HEK293 (cell line): ENCODE measurements around the gene FOXN1.
A peak's percentile ranks its signal among the peaks of the same experiment; 100 is the strongest.
"Not testable (repeated sequence)": the region's sequence is repeated elsewhere in the genome, so short reads cannot be mapped to it uniquely, and the experiment has no call there.

Experiments
- CTCF ChIA-PET: fragments of 350-600 bp; formaldehyde crosslinking; extraction: SDS; loops from one replicate; lab custom pipeline; 2021; ENCODE audit warnings: antibody characterized with exemption; lab: Yijun Ruan, JAX
- POLR2A ChIA-PET: fragments of 300-600 bp; formaldehyde crosslinking; extraction: SDS; loops from one replicate; lab custom pipeline; 2020; ENCODE audit warnings: antibody characterized with exemption, inconsistent platforms; lab: Yijun Ruan, JAX
- H3K27ac ChIP-seq: fragments of 200-500 bp; sonication (Bioruptor generic); 2 replicates; pipeline ENCODE4 v1.5.1; 2014; ENCODE audit warnings: low read depth, low read length, control low read depth, inconsistent platforms; ENCODE audit errors: extremely low read depth
- H3K36me3 ChIP-seq, 2 experiments: fragments of 200-500 bp in 1 of 2; sonication (Bioruptor generic) in 1 of 2; 1 replicate in 1 of 2; 2 replicates in 1 of 2; pipeline ENCODE4 v1.5.1; 2014 to 2017; ENCODE audit warnings: inconsistent platforms in 2 of 2, low read length in 2 of 2; ENCODE audit not compliant: control insufficient read depth in 2 of 2, insufficient read depth in 1 of 2
- H3K4me1 ChIP-seq: fragments of 200-500 bp; sonication (Bioruptor generic); 2 replicates; pipeline ENCODE4 v1.5.1; 2014; ENCODE audit warnings: mild to moderate bottlenecking, low read length, inconsistent platforms; ENCODE audit not compliant: control insufficient read depth, insufficient read depth
- H3K4me3 ChIP-seq: 2 replicates; pipeline ENCODE4 v1.5.1; 2011; ENCODE audit warnings: low read depth, mild to moderate bottlenecking, control low read depth, low read length, moderate library complexity
- H3K9me3 ChIP-seq: fragments of 200-500 bp; sonication (Bioruptor generic); 2 replicates; pipeline ENCODE4 v1.5.1; 2014; ENCODE audit warnings: low read depth, low read length, inconsistent platforms; ENCODE audit not compliant: control insufficient read depth, insufficient read depth
- GLI4 ChIP-seq: fragments of 450-650 bp; formaldehyde crosslinking; IDR thresholded peaks from 2 replicates; pipeline ENCODE4 v1.5.1; 2016; ENCODE audit warnings: missing biosample characterization, missing genetic modification characterization
- GLIS1 ChIP-seq: fragments of 450-650 bp; formaldehyde crosslinking; IDR thresholded peaks from 2 replicates; pipeline ENCODE4 v1.5.1; 2016; ENCODE audit warnings: missing biosample characterization, missing genetic modification characterization
- GLIS2 ChIP-seq: fragments of 450-650 bp; formaldehyde crosslinking; IDR thresholded peaks from 2 replicates; pipeline ENCODE4 v1.5.1; 2016; ENCODE audit warnings: missing biosample characterization, missing genetic modification characterization
- KLF1 ChIP-seq: fragments of 450-650 bp; formaldehyde crosslinking; IDR thresholded peaks from 2 replicates; pipeline ENCODE4 v1.5.1; 2016; ENCODE audit warnings: missing biosample characterization, missing genetic modification characterization
- KLF10 ChIP-seq: fragments of 450-650 bp; IDR thresholded peaks from 2 replicates; pipeline ENCODE4 v1.5.1; 2018; ENCODE audit warnings: missing biosample characterization, mild to moderate bottlenecking, missing genetic modification characterization
- KLF8 ChIP-seq: fragments of 450-650 bp; formaldehyde crosslinking; IDR thresholded peaks from 2 replicates; pipeline ENCODE4 v1.5.1; 2016; ENCODE audit warnings: missing biosample characterization, missing genetic modification characterization
- KLF9 ChIP-seq: fragments of 450-650 bp; formaldehyde crosslinking; IDR thresholded peaks from 2 replicates; pipeline ENCODE4 v1.5.1; 2016; ENCODE audit warnings: missing biosample characterization, missing genetic modification characterization, low read depth
- OSR2 ChIP-seq: fragments of 450-650 bp; formaldehyde crosslinking; IDR thresholded peaks from 2 replicates; pipeline ENCODE4 v1.5.1; 2016; ENCODE audit warnings: missing biosample characterization, missing genetic modification characterization
- PRDM1 ChIP-seq: fragments of 450-650 bp; formaldehyde crosslinking; IDR thresholded peaks from 2 replicates; pipeline ENCODE4; 2016; ENCODE audit warnings: missing biosample characterization, missing genetic modification characterization
- SCRT2 ChIP-seq: fragments of 450-650 bp; formaldehyde crosslinking; IDR thresholded peaks from 2 replicates; pipeline ENCODE4 v1.5.1; 2016; ENCODE audit warnings: missing biosample characterization, missing genetic modification characterization
- TSHZ1 ChIP-seq: fragments of 450-650 bp; formaldehyde crosslinking; IDR thresholded peaks from 2 replicates; pipeline ENCODE4 v1.5.1; 2016; ENCODE audit warnings: missing biosample characterization, missing genetic modification characterization, borderline replicate concordance
- ZBTB20 ChIP-seq: fragments of 450-650 bp; formaldehyde crosslinking; IDR thresholded peaks from 2 replicates; pipeline ENCODE4 v1.5.1; 2016; ENCODE audit warnings: missing biosample characterization, missing genetic modification characterization
- ZBTB48 ChIP-seq: fragments of 450-650 bp; formaldehyde crosslinking; IDR thresholded peaks from 2 replicates; pipeline ENCODE4 v1.5.1; 2016; ENCODE audit warnings: missing biosample characterization, missing genetic modification characterization
- ZNF121 ChIP-seq: fragments of 450-650 bp; formaldehyde crosslinking; IDR thresholded peaks from 2 replicates; pipeline ENCODE4 v1.5.1; 2016; ENCODE audit warnings: missing biosample characterization, missing genetic modification characterization
- ZNF362 ChIP-seq: fragments of 450-650 bp; formaldehyde crosslinking; IDR thresholded peaks from 2 replicates; pipeline ENCODE4 v1.5.1; 2016; ENCODE audit warnings: missing biosample characterization, missing genetic modification characterization
- ZNF37A ChIP-seq: fragments of 450-650 bp; IDR thresholded peaks from 2 replicates; pipeline ENCODE4 v1.5.1; 2018; ENCODE audit warnings: missing biosample characterization, missing genetic modification characterization
- ZNF521 ChIP-seq: fragments of 450-650 bp; formaldehyde crosslinking; IDR thresholded peaks from 2 replicates; pipeline ENCODE4 v1.5.1; 2017; ENCODE audit warnings: missing biosample characterization, mild to moderate bottlenecking, missing genetic modification characterization
- ZNF560 ChIP-seq: fragments of 450-650 bp; formaldehyde crosslinking; IDR thresholded peaks from 2 replicates; pipeline ENCODE4 v1.5.1; 2017; ENCODE audit warnings: missing biosample characterization, missing genetic modification characterization, borderline replicate concordance
- ZNF561 ChIP-seq: fragments of 450-650 bp; IDR thresholded peaks from 2 replicates; pipeline ENCODE4 v1.5.1; 2018; ENCODE audit warnings: missing biosample characterization, missing genetic modification characterization, borderline replicate concordance
- ZNF600 ChIP-seq: fragments of 450-650 bp; formaldehyde crosslinking; IDR thresholded peaks from 2 replicates; pipeline ENCODE4 v1.5.1; 2016; ENCODE audit warnings: missing biosample characterization, missing genetic modification characterization
- ZNF623 ChIP-seq: fragments of 450-650 bp; formaldehyde crosslinking; IDR thresholded peaks from 2 replicates; pipeline ENCODE4 v1.5.1; 2016; ENCODE audit warnings: missing biosample characterization, missing genetic modification characterization
- ZSCAN16 ChIP-seq: fragments of 450-650 bp; formaldehyde crosslinking; IDR thresholded peaks from 2 replicates; pipeline ENCODE4 v1.5.1; 2016; ENCODE audit warnings: missing biosample characterization, missing genetic modification characterization
- TF ChIP-seq, protein P1 (sequence below): fragments of 450-650 bp; formaldehyde crosslinking; conservative IDR thresholded peaks from 2 replicates; pipeline ENCODE4 v1.5.1; 2016; ENCODE audit warnings: low read depth, missing biosample characterization, missing genetic modification characterization

Gene FOXN1

DNA sequence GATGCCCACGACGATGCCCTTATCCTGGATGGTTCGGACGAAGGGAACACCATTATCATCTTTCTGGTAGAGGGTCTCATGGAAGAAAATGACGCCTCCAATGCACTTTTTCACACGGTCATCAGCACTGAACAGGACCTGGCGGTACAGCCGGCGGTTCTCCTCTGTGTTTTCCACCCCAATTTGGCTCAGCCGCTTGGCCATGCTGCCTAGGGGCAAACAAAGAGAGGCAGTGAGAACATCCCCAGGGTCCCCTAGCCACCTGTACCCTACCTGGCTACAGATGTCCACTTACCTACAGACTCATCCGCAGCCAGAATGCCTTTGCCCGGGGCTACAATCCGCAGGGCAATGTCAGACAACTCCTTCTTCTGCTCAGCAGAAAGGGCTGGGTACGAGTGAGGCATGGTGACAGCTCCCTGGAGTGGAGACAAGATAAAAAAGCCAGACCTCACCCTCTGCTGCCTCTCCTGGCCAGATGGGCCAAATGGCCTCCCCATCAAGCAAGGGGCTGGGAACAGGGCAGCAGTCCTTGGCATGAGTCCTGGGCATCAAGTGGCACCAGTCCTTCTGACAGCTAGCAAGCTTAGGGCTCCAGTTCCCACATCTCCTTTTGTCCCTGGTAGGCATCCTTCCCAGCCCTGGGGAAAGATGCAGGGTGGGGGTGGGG is 69.1 kb downstream of the FOXN1 start (continued):
- TF ChIP-seq ZNF560 (tag by site-specific recombination) (no peak), ZNF362 (tag by site-specific recombination) (no peak), TSHZ1 (no peak), ZNF623 (no peak), ZNF121 (tag by site-specific recombination) (no peak), OSR2 (no peak), ZSCAN16 (tag by site-specific recombination) (no peak), ZNF521 (tag by site-specific recombination) (no peak)

- H3K36me3 ChIP-seq, result peaks cover 24 to 57% of the 10 kb centered on the region in 2 experiments
- POLR2A ChIA-PET, result interaction anchor here (1.2 to 2.4 kb wide), 4 partner anchors 12 to 25 kb away, joined by 4 to 12 read pairs (median 7); no protein-coding TSS in a partner anchor
- H3K9me3 ChIP-seq, H3K27ac ChIP-seq, H3K4me3 ChIP-seq, H3K4me1 ChIP-seq: not testable (repeated sequence)
- CTCF ChIA-PET, result interaction anchor here (0.6 to 1.8 kb wide), 3 partner anchors 25 to 36 kb away, joined by 4 to 11 read pairs (median 8); no protein-coding TSS in a partner anchor
Measured at GRCh38 chr17:28576016-28576415, 69.9 kb downstream of the FOXN1 start.

DNA sequence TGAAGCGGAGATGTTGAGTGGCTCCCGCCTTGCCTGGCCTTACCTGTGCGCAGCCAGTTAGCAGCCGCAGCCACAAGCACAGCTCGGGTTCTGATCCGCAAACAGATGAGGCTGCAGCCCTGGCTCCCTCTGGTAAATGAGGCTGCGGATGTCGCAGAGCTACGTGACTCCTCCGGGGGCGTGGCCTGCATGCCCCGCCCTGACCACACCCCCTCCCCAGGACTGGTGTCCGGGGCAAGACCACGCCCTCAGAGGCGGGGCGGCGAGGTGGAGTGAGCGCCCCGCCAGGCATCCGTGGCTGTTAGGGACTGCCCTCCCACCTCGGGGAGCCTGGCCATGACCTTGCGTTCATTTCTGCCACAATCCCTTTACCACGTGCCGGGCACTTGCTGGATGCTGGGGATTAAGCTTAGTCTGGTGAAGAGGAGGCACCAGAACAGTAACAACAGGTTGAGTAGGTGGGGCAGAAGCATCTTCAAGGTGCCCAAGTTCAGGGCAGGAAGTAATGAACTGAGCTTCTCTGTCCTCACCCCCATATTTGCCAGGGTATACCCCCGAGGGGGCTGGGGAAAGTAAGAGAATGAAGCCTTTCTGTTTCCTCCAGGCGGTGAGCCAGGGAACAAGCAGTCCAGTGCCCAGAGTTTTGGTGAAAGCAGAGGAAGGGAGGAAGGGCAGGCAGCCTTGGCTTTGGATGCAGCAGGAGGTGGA is 70.8 kb downstream of the FOXN1 start, which contains the start of gene ALDOC:
TSS of gene ALDOC (minus strand) at position 138 of the 708 bp plus-strand sequence. CDS start 1,363 bp downstream, outside the sequence.
- Histone ChIP-seq H3K4me3 (no peak within 1 kb of the TSS), H3K9me3 (no peaks in the 10 kb centered on the region), H3K27ac (no peak within 1 kb of the TSS), H3K36me3 (peaks cover 26 to 64% of the 10 kb centered on the region in 2 experiments), H3K4me1 (peaks cover 2% of the 10 kb centered on the region; the same call in 1 of the 2 replicates)
- ChIA-PET POLR2A (interaction anchor here (1.2 to 3.2 kb wide), 7 partner anchors 9 to 242 kb away, joined by 3 to 18 read pairs (median 5); partner anchors contain the start of gene IFT20), CTCF (interaction anchor here (0.8 to 1.0 kb wide), 2 partner anchors 12 to 30 kb away, joined by 3 read pairs; no protein-coding TSS in a partner anchor)
- TF ChIP-seq KLF10 (tag by site-specific recombination), result peak; percentile 86; the same call in 1 of the 2 replicates
- peak; percentile 84 for TF ChIP-seq SCRT2 (tag by site-specific recombination)
- TF ChIP-seq GLIS1 (tag by site-specific recombination), result peak; percentile 39; the same call in 1 of the 2 replicates
- TF ChIP-seq ZNF561 (tag by site-specific recombination), result 0 out of 2 replicates have a peak, but pooled peaks have one; percentile 62
- TF ChIP-seq ZBTB20 (tag by site-specific recombination), result no peak
- no peak for TF ChIP-seq ZNF37A
- peak; percentile 80 for TF ChIP-seq ZBTB48 (tag by site-specific recombination)
- peak; percentile 99 for TF ChIP-seq KLF9 (tag by site-specific recombination)
- peak; percentile 69 for TF ChIP-seq GLIS2
- no peak for TF ChIP-seq GLI4 (tag by site-specific recombination)
- peak; percentile 49; the same call in 1 of the 2 replicates for TF ChIP-seq ZNF600 (tag by site-specific recombination)
- peak; percentile 93 for TF ChIP-seq KLF8 (tag by site-specific recombination)
- peak; percentile 74 for TF ChIP-seq PRDM1 (tag by site-specific recombination)
- peak; percentile 93 for TF ChIP-seq KLF1 (tag by site-specific recombination)
- TF ChIP-seq, protein P1, sequence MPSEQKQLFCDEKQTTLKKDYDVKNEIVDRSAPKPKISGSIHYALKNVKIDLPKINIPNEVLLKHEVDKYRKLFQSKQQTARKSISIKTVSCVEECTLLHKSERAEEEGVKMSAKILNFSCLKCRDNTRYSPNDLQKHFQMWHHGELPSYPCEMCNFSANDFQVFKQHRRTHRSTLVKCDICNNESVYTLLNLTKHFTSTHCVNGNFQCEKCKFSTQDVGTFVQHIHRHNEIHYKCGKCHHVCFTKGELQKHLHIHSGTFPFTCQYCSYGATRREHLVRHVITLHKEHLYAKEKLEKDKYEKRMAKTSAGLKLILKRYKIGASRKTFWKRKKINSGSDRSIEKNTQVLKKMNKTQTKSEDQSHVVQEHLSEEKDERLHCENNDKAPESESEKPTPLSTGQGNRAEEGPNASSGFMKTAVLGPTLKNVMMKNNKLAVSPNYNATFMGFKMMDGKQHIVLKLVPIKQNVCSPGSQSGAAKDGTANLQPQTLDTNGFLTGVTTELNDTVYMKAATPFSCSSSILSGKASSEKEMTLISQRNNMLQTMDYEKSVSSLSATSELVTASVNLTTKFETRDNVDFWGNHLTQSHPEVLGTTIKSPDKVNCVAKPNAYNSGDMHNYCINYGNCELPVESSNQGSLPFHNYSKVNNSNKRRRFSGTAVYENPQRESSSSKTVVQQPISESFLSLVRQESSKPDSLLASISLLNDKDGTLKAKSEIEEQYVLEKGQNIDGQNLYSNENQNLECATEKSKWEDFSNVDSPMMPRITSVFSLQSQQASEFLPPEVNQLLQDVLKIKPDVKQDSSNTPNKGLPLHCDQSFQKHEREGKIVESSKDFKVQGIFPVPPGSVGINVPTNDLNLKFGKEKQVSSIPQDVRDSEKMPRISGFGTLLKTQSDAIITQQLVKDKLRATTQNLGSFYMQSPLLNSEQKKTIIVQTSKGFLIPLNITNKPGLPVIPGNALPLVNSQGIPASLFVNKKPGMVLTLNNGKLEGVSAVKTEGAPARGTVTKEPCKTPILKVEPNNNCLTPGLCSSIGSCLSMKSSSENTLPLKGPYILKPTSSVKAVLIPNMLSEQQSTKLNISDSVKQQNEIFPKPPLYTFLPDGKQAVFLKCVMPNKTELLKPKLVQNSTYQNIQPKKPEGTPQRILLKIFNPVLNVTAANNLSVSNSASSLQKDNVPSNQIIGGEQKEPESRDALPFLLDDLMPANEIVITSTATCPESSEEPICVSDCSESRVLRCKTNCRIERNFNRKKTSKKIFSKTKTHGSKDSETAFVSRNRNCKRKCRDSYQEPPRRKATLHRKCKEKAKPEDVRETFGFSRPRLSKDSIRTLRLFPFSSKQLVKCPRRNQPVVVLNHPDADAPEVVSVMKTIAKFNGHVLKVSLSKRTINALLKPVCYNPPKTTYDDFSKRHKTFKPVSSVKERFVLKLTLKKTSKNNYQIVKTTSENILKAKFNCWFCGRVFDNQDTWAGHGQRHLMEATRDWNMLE (tag by site-specific recombination), result no peak
